NCI-H510A (cell line): Measurements from ENCODE around the gene IL11RA.

ENCODE experiments used
- DNase-seq: peaks from one replicate; lab custom pipeline; 2025; lab: John Stamatoyannopoulos, UW

IL11RA gene

DNA sequence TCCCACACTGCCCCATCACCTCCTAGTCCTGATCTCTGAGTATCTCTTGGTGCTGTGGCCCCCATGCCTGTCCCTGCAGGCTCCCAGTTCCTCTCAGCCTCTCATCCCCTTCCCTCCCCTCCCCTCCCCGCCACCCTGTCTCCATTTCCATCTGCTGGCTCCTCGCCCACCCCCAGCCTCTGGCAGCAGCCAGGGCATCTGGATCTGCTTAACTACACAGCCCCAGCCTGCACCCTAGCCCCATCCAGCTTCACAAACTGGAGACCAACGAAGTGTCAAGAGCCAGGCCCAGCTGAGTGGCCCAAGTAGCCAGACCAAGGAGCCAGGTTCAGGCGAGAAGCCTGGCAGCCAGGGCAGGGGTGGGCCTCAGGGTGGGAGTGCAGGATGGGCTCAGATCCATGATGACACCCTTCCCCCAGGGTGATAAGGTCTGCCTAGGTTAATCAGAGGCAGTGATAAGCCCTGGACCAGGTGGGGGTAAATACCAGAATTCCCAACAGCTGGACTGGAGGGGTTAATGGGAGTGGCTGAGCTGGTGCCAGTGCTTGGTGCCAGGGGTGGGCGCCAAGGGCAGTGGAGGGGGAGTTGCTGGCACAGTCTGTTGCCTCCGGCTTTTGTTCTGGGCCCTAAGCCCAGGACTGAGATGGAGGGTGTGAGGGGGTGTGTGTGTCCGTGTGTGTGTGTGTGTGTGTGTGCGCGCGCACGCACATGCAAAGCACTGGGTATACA lies 2.5 kb downstream of the IL11RA start:
- DNase-seq = no peak

DNA sequence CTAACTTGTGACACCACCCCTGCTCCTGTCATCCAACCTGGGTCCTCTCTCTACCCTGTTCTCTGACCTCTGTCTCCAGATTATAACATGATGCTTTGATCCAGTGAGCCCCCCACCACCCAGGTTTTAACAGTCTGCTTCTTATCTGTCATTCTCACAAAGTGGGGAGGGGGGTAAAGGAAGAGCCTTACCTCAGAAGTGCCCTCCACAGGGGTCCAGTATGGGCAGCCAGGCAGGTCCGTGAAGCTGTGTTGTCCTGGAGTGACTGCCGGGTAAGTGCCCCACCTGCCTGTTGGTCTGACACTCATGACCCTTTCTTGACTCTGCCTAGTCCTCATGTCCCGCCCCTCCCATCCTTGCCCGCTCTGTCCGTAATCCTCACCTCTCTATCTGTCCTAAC lies 3.4 kb downstream of the IL11RA start:
- no peak for DNase-seq

DNA sequence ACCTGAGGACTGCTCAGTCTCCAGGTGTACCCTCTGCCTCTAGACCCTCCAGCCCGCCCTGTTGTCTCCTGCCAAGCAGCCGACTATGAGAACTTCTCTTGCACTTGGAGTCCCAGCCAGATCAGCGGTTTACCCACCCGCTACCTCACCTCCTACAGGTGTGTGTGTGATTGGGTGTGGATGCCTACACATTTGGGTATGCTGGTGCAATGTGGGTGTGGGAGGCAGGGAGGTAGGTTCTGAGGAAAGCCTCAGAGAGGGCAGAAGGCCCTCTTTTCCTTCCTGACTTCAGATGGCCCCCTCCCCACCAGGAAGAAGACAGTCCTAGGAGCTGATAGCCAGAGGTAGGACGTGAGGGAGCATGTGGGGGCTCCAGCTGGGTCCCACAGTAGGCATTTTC lies 5.0 kb downstream of the IL11RA start:
- DNase-seq = no peak

DNA sequence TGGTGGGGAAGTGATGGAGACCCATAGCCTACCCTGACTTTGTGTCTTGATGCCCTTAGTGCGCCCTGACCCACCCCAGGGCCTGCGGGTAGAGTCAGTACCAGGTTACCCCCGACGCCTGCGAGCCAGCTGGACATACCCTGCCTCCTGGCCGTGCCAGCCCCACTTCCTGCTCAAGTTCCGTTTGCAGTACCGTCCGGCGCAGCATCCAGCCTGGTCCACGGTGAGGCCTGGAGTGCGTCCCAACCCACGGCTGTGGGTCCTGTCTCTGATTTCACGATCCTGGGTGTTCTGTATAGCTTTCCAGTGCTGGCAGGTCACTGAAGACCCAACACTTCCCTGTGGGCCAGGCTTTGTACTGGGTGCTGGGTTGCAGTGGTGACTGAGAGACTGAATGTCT lies 6.5 kb downstream of the IL11RA start:
- no peak for DNase-seq

DNA sequence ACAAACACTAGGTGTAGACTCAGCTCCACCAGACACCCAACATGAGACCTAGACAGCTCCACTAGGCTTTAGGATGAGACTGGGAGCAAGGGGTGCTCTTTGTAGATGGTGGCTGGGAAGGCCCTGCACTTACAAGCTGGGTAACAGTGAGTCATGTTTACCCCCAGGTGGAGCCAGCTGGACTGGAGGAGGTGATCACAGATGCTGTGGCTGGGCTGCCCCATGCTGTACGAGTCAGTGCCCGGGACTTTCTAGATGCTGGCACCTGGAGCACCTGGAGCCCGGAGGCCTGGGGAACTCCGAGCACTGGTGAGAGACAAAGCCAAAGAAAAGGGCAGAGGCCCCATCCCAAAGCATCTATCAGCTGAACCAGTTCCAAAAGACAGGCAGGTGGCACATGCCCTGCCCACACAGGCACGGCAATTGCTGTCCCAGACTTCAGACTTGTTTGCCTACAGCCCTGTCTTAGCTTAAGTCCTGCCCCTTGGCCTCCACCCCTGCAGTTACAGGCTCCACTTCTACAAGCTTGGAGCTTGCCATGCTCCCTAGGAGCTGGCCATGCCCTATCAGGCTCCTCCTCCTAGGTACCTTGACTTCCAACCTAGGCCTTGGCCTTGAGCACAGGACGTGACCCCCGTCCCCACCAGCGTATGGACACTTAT lies 7.7 kb downstream of the IL11RA start:
- no peak for DNase-seq

DNA sequence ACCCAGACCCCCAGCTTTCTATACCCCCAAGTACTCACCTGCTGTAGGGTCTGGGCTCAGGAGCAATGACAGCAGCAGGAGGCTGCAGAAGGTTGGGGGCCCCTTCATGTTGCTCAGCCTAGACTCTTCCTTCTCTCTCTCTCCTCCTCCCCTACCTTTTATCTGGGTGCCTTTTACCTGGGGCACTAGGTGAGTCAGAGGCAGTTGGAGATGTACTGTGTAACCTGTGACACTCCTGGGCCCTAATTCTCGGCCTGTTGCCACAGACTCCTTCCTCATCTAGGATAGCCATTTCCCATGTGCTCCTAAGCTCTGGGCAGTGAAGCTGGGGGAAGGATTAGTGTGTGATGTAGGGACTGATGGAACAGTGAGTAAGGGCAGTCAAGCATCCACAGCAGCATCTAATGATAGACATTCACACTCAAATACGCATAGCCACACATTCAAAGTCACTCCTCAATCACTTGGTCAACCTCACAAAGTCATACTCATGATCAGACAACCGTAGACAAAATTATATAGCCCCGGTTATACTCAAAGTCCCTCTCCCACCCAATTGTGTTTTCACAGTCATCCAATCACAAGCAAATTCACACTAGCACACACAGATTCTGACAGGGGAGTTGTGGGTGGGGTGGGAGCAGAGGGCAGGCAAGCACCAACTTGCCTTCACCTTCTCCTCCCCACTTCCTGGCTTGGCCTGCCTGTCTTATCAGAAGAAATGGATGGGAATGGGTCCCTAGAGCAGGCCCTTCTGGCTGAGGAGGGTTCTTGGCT lies 10.7 kb downstream of the IL11RA start, which contains the start of gene CCL27:
Gene CCL27, minus strand, starts transcription at position 132 of the 777 bp plus-strand sequence. Its CDS starts 24 bp downstream, at position 108.
- no peak for DNase-seq

DNA sequence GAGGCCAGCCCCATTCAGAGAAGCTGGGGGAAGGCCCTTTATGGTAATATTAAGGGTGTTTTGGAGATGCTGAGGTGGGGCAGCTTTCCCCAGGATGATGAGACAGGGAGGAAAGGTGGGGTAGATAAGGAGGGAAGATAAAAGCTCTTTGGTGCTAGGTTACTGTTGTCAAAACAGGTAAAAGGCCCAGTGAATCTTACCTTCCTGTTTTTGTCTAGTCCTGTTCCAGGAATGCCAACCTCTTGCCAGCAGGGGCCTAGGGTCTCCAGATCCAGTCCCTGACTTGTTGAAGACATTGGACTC lies 11.3 kb downstream of the IL11RA start:
- DNase-seq = no peak

DNA sequence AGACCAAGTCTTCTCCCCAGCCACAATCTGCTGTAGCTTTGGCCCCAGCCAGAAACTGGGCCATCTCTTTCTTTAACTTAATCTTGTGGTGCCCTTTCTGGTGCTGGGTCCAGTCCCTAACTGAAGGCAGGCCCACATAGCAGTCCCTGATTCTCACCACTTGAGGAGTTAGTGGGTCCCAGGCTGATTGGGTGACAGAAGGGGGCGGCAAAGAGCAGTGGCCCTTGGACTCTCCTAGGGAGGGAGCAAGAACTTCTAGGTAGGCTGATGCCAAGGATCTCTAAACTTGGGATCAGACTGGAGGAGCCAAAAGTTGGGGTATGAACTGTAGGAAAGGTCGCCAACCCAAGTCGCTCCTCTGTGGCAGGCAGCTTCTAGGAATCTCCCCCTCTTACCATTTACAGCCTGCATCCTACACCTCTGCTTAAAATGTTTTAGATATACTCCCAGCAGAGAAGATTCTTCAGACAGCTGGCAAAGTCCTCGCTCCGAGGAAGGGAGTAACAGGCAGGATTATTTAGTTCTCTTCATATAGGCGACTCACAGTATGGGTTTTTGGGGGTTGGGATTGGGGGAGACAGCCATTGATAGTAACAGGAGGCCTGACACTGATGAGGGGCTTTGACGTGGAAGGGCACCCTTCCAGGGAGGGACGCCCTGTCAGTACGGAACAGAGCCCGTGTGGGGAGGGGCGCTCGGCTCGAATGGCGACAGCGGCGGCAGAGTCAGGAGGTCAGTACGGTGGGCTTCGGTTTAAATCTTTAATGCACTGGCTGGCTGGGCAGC lies 12.5 kb downstream of the IL11RA start:
- no peak for DNase-seq

DNA sequence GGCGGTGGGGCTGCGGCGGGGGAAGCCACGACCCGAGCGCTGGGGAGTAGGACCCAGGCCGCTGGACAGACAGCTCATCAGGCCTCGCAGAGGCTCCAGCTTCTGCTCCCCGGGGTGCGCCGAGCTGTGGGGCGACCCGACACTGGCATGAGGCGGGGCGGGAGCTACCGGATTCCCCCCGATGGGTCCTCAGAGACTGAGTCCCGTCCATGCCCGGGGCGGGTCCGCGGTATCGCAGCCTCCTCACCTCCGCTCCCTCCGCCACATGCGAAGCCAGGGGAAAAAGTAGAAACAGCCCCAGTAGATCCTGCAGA lies 13.0 kb downstream of the IL11RA start:
- DNase-seq = no peak

DNA sequence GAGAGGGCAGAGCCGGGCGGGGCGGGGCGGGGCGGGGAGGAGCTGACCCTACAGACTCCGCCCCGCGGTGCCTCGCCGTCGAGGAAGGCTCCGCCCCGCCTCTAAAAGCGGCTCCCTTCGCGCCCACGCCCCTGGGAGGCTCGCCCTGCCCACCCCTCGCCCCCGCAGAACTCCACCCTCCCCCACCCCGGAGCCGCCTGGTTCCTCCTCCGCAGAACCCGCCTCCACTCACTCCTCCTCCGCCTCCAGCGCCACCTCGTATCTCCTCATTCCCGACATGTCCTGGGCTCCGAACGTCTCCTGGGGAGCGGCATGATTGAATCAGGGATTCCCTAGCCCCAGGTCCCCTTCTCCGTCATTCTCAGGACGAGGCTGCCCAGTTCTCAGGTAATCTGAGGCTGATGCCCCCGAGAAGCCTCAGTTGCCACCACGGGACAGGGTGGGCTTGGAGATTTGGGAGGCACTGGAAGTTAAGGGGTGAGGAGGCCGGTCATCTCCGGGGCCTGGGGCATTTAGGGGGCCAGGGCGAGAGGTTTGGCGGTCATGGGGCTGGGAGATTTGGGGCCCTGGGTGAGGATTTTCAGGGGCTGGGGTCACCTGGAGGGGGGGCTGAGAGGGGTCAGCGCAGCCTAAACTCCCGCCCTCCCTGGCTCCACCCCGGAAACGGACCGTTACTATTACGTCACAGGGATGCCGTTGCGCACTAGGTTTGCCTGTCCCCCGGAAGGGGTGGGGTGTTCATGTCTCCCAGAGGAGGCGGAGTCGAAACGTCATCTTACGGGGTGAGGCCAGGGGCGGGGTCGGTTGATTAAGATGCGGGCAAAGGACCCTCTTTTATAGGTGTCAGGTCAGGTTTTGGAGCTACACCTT lies 13.6 kb downstream of the IL11RA start:
- DNase-seq = peak; percentile 90

DNA sequence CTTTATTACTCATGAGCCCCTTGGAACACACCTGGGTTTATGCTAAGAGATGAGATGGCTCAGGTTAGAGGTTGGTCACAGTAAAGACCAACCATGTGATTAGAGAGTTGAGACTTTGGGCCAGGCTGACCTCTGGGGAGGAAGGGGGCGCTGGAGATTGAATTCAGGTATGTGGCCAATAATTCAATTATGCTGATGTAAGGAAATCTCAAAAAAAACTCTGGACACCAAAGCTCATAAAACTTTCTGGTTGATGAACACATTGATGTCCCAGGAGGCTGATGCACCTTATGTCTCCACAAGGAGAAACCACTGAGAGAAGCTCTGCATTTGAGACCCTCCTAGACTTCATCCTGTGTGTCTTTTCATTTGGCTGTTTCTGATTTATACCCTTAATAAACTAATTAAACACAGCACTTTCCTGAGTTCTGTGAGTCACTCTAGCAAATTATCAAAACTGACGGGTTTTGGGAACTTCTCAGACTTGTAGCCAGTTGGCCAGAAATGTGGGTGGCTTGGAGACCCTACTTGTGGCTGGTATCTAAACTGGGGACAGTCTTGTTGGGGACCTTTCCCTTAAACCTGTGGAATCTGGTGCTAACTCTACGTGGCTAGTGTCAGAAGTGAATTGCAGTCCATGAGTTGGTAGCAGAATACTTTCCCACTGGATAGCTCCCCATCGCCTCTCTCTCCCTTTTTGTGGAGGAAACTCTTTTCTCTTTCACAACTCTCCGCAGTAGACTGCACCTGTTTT lies 18.0 kb downstream of the IL11RA start:
- no peak for DNase-seq

DNA sequence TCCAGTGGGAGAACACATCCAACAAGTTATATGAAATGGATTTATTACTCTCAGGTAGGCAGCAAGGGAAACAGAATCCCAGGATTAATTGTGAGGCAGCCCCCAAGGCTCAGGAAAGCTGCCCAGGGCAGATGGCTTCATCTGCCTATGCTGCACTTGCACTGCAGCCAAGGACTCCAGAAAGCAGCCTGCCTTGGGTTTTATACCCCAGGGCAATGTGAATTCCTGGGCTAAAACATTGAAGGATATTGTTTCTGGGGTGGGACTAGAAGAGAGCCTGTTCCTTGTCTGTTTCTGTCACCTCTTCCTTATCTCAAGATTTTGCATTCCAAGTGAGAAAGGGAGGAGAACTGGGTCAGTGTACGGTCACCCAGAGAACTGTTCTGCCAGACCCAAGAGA lies 19.3 kb downstream of the IL11RA start:
- DNase-seq = no peak

DNA sequence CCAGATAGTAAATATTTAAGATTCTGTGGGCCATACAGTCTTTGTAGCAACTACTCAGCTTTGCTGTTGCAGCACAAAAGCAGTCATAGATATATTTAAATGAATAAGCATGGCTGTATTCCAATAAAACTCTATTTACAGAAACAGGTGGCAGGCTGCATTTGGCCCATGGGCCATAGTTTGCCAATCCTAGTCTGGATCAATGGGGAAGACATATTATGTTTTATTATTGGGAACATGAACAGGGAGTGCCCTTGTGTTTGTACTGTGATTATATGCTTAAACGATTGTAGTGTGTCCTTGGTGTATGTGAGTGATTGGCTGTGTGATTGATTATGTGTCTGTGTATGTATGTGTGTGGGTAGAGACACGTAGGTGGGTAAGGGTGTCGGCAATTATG lies 22.5 kb downstream of the IL11RA start:
- DNase-seq = no peak

DNA sequence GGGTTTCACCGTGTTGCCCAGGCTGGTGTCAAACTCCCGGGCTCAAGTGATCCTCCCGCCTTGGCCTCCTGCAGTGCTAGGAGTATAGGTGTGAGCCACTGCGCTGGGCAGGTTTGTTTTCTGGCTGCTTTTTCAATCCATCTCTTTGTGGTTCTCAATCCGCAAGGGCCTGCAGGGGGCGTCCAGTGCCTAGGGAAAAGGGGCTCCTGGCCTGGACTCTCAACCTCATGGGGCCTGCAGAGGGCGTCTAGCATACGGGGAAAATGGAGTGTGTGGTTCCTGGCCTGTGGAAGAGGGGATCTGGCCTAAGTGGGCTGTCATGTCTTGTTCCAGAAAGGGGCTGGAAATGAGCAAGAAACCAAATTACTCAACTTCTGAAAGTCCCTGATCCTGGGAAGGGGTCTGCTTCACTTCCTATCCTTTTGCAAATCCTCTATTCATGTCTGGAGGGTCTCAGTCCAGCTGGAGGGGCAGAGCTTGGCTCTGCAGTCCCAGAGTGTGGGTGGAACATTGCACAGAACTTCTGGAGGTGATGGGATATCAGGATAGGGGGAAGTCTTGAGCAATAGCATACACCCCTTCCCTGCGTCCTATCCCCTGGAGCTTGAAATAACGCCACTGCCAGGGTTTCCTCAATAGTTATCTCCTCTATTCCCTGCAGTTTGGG lies 23.2 kb downstream of the IL11RA start:
- DNase-seq = no peak

DNA sequence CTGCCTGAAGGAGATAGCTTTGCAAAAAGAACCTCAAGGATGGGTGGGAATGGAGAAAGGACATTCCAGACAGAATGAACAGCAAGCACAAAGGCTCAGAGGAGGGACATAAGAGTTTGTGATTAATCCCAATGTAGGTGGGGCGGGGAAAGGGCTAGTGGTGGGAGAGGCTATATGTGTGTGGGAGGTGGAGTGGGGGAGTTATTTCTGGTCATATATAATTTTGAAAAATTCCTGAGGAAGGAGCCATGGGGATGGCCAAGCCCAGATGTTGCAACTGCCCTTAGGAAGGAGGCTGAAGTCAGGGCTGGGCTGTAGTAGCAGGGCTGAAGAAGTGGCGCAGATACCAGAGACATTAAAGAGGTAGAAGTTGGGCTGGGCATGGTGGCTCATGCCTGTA lies 23.9 kb downstream of the IL11RA start:
- DNase-seq = no peak

DNA sequence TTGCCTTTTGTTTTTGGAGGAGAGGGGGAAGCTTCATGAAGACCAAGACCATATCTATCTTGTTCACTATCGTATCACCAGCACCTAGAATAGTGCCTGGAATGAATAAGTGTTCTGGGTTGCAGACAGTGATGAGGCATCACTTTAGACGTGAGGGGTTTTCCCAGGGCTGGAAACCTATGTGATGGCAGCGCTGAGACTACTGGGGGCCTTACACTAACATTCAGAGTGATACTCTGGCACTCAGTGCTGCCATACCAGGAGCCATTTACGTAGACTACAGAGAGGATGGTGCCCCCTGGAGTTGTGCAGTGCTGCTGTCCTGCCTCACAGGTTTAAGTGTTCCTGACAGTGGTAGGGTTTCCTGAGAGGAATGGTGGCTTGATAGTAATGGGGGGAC lies 32.2 kb downstream of the IL11RA start:
- DNase-seq = no peak

DNA sequence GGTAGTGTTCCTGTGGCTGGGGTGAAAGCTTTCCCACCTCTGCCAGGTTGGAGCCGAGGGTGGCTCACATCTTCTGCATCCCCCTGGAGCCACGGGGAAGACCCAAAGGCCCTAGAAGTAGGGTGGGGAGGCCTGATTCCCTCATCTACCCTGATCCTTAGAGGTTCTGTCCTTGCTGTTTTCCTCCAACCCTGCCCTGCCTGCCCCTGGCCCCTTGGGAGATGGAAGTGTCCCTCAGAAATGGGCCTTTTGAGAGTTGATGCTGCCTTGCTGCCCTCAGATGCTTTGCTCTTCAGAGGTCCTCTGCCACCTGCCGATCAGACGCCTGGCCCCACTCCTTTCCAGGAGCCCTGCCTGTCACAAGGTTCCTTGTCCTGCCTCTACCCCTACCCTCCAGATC lies 32.8 kb downstream of the IL11RA start:
- DNase-seq = no peak

DNA sequence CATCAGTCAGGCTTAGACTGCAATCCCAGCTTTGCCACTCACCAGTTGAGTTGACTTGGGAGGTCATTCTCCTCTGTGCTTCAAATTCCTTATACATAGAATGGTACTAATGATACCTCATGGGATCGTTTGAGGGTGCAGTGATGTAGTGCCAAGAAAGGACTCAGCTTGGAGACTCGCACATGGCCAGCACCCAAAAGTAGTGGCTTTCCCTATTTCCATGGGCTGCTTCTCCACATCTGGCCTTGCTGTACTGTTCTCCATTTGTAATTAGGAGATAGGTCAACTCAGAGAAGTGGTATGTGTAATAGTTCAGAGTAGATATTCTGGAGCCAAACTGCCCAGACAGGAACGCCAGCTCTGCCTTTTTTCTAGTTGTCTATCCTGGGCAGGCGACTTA lies 33.6 kb downstream of the IL11RA start:
- no peak for DNase-seq

DNA sequence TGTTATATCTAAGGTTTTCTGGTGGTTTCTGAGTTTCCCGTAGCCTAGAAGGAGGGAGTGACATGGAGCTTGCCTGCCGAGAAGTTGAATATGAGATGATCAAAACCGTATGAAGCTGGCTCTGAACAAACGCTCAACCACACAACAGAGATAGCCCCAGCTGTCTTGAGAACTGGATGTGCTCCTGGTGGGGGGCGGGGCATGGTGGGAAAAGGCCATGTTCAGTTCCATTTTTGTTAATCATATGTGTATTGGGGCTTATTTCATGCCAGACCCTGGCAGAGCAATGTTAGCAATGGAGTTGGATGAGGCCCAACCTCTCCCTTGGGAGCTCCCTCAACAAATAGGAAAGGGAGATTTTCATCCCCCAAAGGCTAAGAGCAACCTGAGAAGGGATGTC lies 34.2 kb downstream of the IL11RA start:
- DNase-seq = no peak

DNA sequence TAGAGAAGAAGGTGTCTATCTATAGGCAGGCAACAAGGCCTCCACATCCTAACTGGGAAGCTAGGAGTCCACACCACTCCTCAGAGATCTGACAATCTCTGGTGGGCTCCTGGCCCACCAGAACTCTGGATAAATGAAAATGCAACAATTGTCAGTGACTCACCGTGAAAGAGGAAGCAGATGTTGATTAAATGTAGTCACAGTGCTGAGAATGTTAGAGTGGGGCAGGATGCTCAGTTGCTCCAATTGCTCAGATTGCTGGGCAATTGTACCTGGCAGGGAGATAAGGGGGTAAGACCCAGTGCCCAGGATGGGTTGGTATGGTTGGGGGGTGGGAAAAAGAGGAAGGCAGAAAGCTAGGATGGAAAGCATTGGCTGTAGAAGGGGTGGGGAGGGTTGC lies 34.7 kb downstream of the IL11RA start:
- DNase-seq = no peak
